Measurements from ENCODE around the gene AURKB.
"Not testable (repeated sequence)": the region's sequence is repeated elsewhere in the genome, so short reads cannot be mapped to it uniquely, and the experiment has no call there.

The AURKB gene

DNA sequence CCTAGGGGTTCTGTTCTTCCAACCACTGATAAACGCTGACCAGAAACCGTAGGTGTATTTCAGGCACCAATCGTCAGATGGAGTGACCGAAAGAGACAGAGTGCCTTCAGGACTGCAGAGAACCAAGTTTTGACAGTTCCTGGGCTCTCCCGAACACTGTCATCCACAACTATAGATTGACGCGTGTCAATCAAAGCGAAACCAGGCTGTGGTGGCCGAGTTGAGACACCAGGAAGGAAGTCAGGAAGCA, 11.9 kb upstream of the AURKB start:
- peak overlapping the region; percentile 100 for H3K27ac ChIP-seq (ENCODE audit: low read depth, low read length)
- H3K4me1 ChIP-seq (ENCODE audit: control insufficient read depth, insufficient read depth, low read length) = peaks cover 13% of the 10 kb centered on the region
- H3K27me3 ChIP-seq (ENCODE audit: control insufficient read depth, insufficient read depth, low read length) = no peaks in the 10 kb centered on the region
- H3K4me3 ChIP-seq (ENCODE audit: low read length) = peak overlapping the region; percentile 92
- H3K36me3 ChIP-seq (ENCODE audit: control insufficient read depth, insufficient read depth, low read length) = no peaks in the 10 kb centered on the region
- H3K9ac ChIP-seq (ENCODE audit: low read length) = peak overlapping the region; percentile 98

DNA sequence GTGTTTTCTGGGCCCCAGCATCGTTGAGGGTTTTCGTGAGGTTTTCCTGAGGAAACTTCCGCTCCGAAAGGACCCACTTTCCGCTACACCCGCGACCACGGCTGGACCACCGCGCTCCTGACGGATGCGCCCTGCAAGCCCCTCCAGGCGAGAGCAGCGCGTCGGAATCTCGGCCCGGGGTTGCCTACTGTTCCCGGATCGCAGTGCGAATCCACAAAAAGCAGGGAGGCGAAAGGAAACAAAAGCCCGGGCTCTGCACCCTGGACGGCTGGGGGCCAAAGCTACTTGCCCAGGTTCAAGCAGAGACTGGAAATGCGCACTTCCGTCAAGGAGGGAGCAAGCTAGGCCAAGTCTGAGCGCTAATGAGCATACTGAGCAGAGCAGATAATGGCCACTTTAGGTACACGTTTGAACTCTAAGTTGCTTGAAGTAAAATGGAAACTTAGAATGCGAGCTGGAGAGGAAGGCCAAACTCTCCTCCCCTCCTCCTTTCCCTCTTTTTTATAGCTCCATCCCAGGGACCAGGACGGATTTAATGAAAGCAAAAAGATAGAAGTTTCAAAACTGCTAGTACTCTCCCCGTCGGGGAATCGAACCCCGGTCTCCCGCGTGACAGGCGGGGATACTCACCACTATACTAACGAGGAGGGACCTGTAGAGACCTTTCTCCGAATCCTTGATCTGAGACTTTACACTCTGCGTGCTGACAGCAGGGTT, 11.4 kb upstream of the AURKB start:
- no peaks in the 10 kb centered on the region for H3K27me3 ChIP-seq (ENCODE audit: control insufficient read depth, insufficient read depth, low read length)
- H3K4me1 ChIP-seq (ENCODE audit: control insufficient read depth, insufficient read depth, low read length) = peaks cover 13% of the 10 kb centered on the region
- H3K36me3 ChIP-seq (ENCODE audit: control insufficient read depth, insufficient read depth, low read length) = no peaks in the 10 kb centered on the region
- H3K9ac ChIP-seq (ENCODE audit: low read length) = peak overlapping the region; percentile 98
- peak overlapping the region; percentile 92 for H3K4me3 ChIP-seq (ENCODE audit: low read length)
- H3K27ac ChIP-seq (ENCODE audit: low read depth, low read length) = peak overlapping the region; percentile 100

DNA sequence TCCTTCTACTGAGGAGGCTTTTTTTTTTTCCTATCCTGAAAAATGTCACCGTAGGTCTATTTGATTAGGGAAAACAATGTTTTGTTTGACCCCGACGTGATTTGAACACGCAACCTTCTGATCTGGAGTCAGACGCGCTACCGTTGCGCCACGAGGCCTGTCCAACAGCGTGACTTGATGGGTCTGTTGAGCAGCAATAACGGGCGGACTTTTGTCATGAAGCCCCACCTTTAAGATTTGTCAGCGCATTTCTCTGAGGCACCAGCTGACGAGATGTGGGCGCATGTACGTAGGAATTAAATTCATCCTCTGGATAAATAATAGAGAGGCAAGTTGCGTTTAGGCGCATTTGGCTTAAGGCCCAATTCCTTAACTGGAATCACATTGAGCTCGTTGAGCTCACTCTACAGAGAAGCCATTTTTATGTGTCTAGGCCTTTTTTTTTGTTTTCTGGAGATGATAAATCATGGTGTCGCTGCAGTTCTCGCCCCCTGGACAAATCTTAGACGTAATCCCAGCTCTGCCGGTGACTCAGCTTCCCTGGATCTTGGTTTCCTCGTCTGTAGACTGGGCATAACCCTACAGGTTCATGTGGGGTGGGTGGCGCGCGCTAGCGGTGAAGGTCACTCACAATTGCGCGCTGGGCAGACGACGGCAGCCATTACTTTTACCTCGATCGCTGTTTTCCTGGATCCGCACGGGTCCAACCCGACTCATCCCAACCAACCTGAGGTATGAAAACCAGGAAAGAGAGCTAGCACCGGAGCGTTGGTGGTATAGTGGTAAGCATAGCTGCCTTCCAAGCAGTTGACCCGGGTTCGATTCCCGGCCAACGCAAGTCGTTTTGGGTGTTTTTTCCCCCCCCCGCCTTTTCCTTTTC, 10.6 kb upstream of the AURKB start:
- Histone ChIP-seq H3K27ac (ENCODE audit: low read depth, low read length) (peak overlapping the region; percentile 100), H3K27me3 (ENCODE audit: control insufficient read depth, insufficient read depth, low read length) (no peaks in the 10 kb centered on the region), H3K4me3 (ENCODE audit: low read length) (peak overlapping the region; percentile 92), H3K36me3 (ENCODE audit: control insufficient read depth, insufficient read depth, low read length) (no peaks in the 10 kb centered on the region), H3K9ac (ENCODE audit: low read length) (peak overlapping the region; percentile 98), H3K4me1 (ENCODE audit: control insufficient read depth, insufficient read depth, low read length) (peaks cover 13% of the 10 kb centered on the region)

DNA sequence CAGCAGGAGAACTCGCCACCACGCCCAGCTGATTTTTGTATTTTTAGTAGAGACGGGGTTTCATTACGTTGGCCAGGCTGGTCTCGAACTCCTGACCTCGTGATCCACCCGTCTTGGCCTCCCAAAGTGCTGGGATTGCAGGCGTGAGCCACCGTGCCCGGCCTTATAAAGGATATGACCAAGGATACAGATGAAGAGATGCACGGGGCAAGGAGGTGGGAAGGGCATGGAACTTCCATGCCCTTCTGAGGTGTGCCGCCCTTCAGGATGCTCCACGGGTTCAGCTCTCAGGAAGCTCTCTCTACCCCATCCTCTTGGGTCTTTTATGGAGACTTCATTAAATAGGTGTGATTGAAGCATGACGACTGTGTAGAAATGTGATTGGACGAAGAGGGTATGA, 3.6 kb upstream of the AURKB start:
- H3K9ac ChIP-seq (ENCODE audit: low read length); H3K36me3 ChIP-seq (ENCODE audit: control insufficient read depth, insufficient read depth, low read length); H3K27ac ChIP-seq (ENCODE audit: low read depth, low read length); H3K4me3 ChIP-seq (ENCODE audit: low read length); H3K4me1 ChIP-seq (ENCODE audit: control insufficient read depth, insufficient read depth, low read length); H3K27me3 ChIP-seq (ENCODE audit: control insufficient read depth, insufficient read depth, low read length): not testable (repeated sequence)

DNA sequence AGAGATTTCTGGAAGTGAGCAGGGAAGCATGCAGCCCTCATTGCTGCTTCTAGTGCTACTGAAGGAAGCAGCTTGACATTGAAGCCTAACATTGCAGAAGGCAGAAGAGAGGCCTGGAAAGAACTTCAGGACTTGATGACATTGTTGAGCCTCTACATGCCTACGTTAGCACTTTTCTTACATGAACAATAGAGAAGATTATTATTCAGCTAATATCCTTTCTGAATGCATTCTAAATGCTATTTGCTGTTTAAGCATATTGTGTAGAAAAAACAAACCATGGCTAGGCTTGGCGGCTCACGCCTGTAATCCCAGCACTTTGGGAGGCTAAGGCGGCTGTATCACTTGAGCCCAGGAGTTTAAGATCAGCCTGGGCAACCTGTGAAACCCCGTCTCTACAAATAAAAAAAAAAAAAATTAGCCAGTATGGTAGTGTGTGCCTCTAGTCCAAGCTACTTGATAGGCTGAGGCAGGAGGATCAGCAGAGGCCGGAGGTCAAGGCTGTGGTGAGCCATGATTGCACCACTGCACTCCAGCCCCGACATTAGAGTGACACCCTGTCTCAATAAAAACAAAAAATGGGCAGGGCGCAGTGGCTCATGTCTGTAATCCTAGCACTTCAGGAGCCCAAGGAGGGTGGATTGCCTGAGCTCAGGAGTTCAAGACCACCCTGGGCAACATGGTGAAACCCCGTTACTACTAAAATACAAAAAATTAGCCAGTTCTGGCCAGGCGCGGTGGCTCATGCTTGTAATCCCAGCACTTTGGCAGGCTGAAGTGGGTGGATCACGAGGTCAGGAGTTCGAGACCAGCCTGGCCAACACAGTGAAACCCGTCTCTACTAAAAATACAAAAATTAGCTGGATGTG, 2.2 kb upstream of the AURKB start:
- H3K36me3 ChIP-seq (ENCODE audit: control insufficient read depth, insufficient read depth, low read length) = no peaks in the 10 kb centered on the region
- H3K27me3 ChIP-seq (ENCODE audit: control insufficient read depth, insufficient read depth, low read length) = no peaks in the 10 kb centered on the region
- H3K4me1 ChIP-seq (ENCODE audit: control insufficient read depth, insufficient read depth, low read length) = peaks cover 4% of the 10 kb centered on the region
- no peak overlapping the region for H3K9ac ChIP-seq (ENCODE audit: low read length)
- no peak overlapping the region for H3K4me3 ChIP-seq (ENCODE audit: low read length)
- H3K27ac ChIP-seq (ENCODE audit: low read depth, low read length) = no peak overlapping the region

DNA sequence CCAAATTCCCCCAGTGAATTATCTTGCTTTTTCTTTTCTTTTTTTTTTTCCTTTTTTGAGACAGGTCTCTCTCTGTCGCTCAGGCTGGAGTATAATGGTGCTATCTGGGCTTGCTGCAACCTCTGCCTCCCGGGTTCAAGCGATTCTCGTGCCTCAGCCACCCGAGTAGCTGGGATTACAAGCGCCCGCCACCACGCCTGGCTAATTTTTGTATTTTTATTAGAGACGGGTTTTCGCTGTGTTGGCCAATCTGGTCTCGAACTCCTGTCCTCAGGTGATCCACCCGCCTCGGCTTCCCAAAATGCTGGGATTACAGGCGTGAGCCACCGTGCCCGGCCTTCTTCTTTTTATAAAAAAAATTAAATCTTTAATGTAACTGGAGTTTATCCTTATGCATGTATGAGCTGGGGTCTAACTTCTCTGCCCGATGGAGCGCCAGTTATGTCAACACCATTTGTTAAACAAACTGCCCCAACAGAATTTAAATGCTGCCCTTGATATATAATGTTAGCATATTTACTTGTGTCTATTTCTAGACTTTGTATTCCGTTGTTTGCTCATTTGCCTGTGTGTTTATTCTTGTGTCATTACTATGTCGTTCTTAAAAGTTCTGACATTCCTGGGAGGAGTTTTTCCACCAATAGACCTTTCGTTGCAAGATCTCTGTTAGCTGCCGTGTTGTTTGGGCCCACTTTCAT, 535 bp upstream of the AURKB start:
- H3K27ac ChIP-seq (ENCODE audit: low read depth, low read length) = peak overlapping the region; percentile 67
- no peaks in the 10 kb centered on the region for H3K27me3 ChIP-seq (ENCODE audit: control insufficient read depth, insufficient read depth, low read length)
- H3K36me3 ChIP-seq (ENCODE audit: control insufficient read depth, insufficient read depth, low read length) = no peaks in the 10 kb centered on the region
- H3K4me1 ChIP-seq (ENCODE audit: control insufficient read depth, insufficient read depth, low read length) = peaks cover 4% of the 10 kb centered on the region
- no peak overlapping the region for H3K9ac ChIP-seq (ENCODE audit: low read length)
- peak overlapping the region; percentile 77 for H3K4me3 ChIP-seq (ENCODE audit: low read length)

DNA sequence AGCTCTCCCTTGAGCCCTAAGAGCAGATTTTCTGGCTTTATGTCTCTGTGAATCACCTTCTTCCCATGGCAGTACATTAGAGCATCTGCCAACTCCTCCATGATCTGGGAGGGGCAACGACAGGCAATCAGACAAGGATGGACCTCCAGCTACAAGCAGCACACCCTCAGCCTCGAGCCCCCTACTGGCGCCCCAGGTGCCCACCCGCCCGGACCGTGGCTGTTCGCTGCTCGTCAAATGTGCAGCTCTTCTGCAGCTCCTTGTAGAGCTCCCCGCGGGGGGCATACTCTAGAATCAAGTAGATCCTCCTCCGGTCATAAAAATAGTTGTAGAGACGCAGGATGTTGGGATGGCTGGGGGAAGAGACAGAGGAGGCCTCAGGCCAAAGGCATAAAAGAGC, 3.8 kb downstream of the AURKB start:
- Histone ChIP-seq H3K4me3 (ENCODE audit: low read length) (no peak overlapping the region), H3K27me3 (ENCODE audit: control insufficient read depth, insufficient read depth, low read length) (no peaks in the 10 kb centered on the region), H3K36me3 (ENCODE audit: control insufficient read depth, insufficient read depth, low read length) (no peaks in the 10 kb centered on the region), H3K27ac (ENCODE audit: low read depth, low read length) (no peak overlapping the region), H3K9ac (ENCODE audit: low read length) (no peak overlapping the region), H3K4me1 (ENCODE audit: control insufficient read depth, insufficient read depth, low read length) (peaks cover 4% of the 10 kb centered on the region)

DNA sequence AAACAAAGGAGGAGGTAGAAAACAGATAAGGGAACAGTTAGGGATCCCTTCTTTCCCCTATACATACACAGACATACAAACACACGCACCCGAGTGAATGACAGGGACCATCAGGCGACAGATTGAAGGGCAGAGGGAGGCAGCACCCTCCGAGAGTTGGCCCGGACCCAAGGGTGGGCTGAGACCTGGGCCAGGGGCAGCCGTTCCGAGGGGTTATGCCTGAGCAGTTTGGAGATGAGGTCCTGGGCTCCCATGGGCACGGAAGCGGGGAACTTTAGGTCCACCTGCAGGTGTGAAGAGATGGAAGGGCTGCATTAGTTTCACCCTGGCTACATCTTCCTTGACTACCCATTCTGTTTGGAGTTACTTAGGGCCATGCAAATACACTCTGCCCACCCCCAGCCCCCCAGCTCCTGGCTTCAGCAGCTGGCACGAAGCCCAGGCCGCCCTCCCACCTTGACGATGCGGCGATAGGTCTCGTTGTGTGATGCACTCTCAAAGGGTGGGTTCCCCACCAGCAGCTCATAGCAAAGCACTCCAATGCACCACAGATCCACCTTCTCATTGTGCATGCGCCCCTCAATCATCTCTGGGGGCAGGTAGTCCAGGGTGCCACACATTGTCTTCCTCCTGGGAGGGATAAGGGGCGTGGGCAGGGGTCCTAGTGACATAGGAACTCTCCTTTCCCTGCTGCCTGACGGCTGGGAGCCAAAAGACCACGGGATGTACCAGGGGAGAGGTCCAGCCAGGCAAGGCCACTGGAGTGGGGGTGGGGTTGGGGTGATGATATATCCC, 5.4 kb downstream of the AURKB start:
- no peaks in the 10 kb centered on the region for H3K36me3 ChIP-seq (ENCODE audit: control insufficient read depth, insufficient read depth, low read length)
- H3K9ac ChIP-seq (ENCODE audit: low read length) = no peak overlapping the region
- H3K27me3 ChIP-seq (ENCODE audit: control insufficient read depth, insufficient read depth, low read length) = no peaks in the 10 kb centered on the region
- no peak overlapping the region for H3K27ac ChIP-seq (ENCODE audit: low read depth, low read length)
- peaks cover under 1% of the 10 kb centered on the region for H3K4me1 ChIP-seq (ENCODE audit: control insufficient read depth, insufficient read depth, low read length)
- no peak overlapping the region for H3K4me3 ChIP-seq (ENCODE audit: low read length)

DNA sequence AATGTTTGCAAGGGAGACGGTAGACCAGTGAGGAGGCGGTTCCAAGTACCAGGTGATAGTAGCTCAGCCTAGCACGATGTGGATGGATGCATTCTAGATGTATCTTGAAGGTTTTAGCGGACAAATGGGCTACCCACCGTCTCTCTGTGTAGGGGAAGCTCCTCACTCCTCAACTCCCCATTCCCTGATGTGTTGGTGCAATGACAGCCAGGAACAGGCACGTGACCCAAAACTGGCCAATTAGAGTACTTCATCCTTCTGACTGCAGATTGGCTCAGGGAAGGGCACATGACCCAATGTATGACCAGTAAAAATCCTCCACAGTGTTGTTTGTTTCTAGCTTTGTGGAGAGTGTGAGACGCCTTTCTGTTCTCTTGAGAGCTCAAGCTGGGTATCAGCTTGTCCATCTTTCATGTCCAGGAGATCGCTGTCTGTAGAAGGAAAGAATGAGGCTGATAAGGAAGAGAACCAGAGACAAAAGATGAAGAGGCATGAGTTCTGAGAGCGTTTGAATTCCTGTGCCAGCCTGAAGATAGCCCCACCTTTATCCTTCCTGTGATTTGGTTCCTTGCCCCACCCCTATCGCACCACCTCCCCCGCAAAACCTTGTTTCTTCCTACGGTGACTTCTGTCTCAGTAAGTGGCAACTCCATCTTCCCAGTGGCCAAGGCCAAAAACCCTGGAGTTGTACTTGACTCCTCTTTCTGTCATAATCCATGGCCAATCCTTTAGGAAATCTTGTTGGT, 18.1 kb downstream of the AURKB start:
- H3K27me3 ChIP-seq (ENCODE audit: control insufficient read depth, insufficient read depth, low read length) = no peaks in the 10 kb centered on the region
- H3K4me1 ChIP-seq (ENCODE audit: control insufficient read depth, insufficient read depth, low read length) = peaks cover 22% of the 10 kb centered on the region
- H3K9ac ChIP-seq (ENCODE audit: low read length) = peak overlapping the region; percentile 2
- H3K4me3 ChIP-seq (ENCODE audit: low read length) = peak overlapping the region; percentile 65
- peak overlapping the region; percentile 76 for H3K27ac ChIP-seq (ENCODE audit: low read depth, low read length)
- H3K36me3 ChIP-seq (ENCODE audit: control insufficient read depth, insufficient read depth, low read length) = no peaks in the 10 kb centered on the region

DNA sequence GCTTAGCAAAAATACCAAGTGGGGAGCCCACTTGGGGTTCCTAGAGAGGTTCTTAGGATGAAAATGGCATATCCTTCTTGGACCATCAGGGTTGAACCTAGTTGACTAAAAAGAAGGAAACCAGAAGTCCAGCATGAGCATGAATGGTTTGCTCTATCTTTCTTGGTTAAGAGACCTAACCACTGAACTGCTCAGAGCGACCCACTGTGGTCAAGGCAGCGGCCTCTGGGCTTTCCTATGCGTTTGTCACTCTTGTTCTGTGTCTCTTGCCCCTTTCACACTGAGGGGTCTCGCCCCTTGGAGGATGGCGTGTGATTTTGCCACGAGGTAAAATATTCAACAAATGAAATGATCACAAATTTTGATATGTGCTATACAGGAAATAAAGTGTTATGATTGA, 19.9 kb downstream of the AURKB start:
- peaks cover 22% of the 10 kb centered on the region for H3K4me1 ChIP-seq (ENCODE audit: control insufficient read depth, insufficient read depth, low read length)
- H3K27ac ChIP-seq (ENCODE audit: low read depth, low read length) = peak overlapping the region; percentile 33
- H3K9ac ChIP-seq (ENCODE audit: low read length) = no peak overlapping the region
- H3K27me3 ChIP-seq (ENCODE audit: control insufficient read depth, insufficient read depth, low read length) = no peaks in the 10 kb centered on the region
- H3K36me3 ChIP-seq (ENCODE audit: control insufficient read depth, insufficient read depth, low read length) = no peaks in the 10 kb centered on the region
- peak overlapping the region; percentile 55 for H3K4me3 ChIP-seq (ENCODE audit: low read length)
